GM12878 (cell line): ENCODE results near the gene PDIA5.

Experiments used
- CREB1 ChIP-seq: IDR thresholded peaks from 2 replicates; pipeline ENCODE4 v1.6.1; 2012; ENCODE audit warnings: low read depth, mild to moderate bottlenecking, inconsistent platforms
- ELK1 ChIP-seq: IDR thresholded peaks from 2 replicates; pipeline ENCODE4 v1.6.1; 2012; ENCODE audit warnings: low read depth, low read length, improper control_type of control experiment
- EZH2 ChIP-seq: IDR thresholded peaks from 2 replicates; pipeline ENCODE4 v1.6.1; 2012; ENCODE audit warnings: low read depth, mild to moderate bottlenecking, control low read depth, inconsistent platforms, low read length, borderline replicate concordance; ENCODE audit not compliant: control insufficient read depth
- GABPA ChIP-seq: IDR thresholded peaks from 2 replicates; pipeline ENCODE4 v1.6.1; 2014; ENCODE audit warnings: antibody characterized with exemption, low read depth, mild to moderate bottlenecking, inconsistent platforms
- MXI1 ChIP-seq: fragments of 150-350 bp; IDR thresholded peaks from 2 replicates; pipeline ENCODE4 v1.6.1; 2011; ENCODE audit warnings: low read depth, mild to moderate bottlenecking, inconsistent platforms, low read length, improper control_type of control experiment
- NFYB ChIP-seq: IDR thresholded peaks from 2 replicates; pipeline ENCODE4 v1.6.1; 2011; ENCODE audit warnings: low read depth, mild to moderate bottlenecking, low read length, improper control_type of control experiment, moderate library complexity; ENCODE audit not compliant: insufficient read depth
- NR2C2 ChIP-seq: IDR thresholded peaks from 2 replicates; pipeline ENCODE4 v1.6.1; 2011; ENCODE audit warnings: borderline replicate concordance, low read depth; ENCODE audit not compliant: control insufficient read depth, insufficient read length
- POLR2A ChIP-seq: IDR thresholded peaks from 2 replicates; pipeline ENCODE4 v1.6.1; 2011; ENCODE audit warnings: low read depth, mild to moderate bottlenecking, low read length
- RELB ChIP-seq: fragments of 450-650 bp; IDR thresholded peaks from 2 replicates; pipeline ENCODE4 v1.6.1; 2017; ENCODE audit warnings: low read depth, mild to moderate bottlenecking, moderate library complexity
- SP1 ChIP-seq: IDR thresholded peaks from one replicate; pipeline ENCODE4 v1.6.1; 2011; ENCODE audit warnings: low read depth, low read length
- TF ChIP-seq, protein P1 (sequence below), 3 experiments: IDR thresholded peaks in 2 of 3; conservative IDR thresholded peaks in 1 of 3; 2 replicates each; pipeline ENCODE4 v1.5.1; 2011; ENCODE audit warnings: low read depth in 3 of 3, low read length in 3 of 3, mild to moderate bottlenecking in 3 of 3, control low read depth in 2 of 3, moderate library complexity in 2 of 3, inconsistent platforms in 1 of 3, mixed read lengths in 1 of 3; ENCODE audit not compliant: control insufficient read depth in 2 of 3, insufficient read depth in 1 of 3; ENCODE audit errors: extremely low read depth in 1 of 3
- TF ChIP-seq, protein P2 (sequence below): fragments of 450-650 bp; IDR thresholded peaks from 2 replicates; pipeline ENCODE4 v1.6.1; 2016; ENCODE audit warnings: mild to moderate bottlenecking, moderate library complexity, borderline replicate concordance
- TF ChIP-seq, protein P3 (sequence below): fragments of 450-650 bp; IDR thresholded peaks from 2 replicates; pipeline ENCODE4 v1.6.1; 2017; ENCODE audit warnings: mild to moderate bottlenecking
- TF ChIP-seq, protein P4 (sequence below): IDR thresholded peaks from 2 replicates; pipeline ENCODE4 v1.6.1; 2011; ENCODE audit warnings: borderline replicate concordance, low read depth, mild to moderate bottlenecking, moderate library complexity, low read length; ENCODE audit not compliant: insufficient read depth, poor library complexity, severe bottlenecking

- TF ChIP-seq, protein P1, sequence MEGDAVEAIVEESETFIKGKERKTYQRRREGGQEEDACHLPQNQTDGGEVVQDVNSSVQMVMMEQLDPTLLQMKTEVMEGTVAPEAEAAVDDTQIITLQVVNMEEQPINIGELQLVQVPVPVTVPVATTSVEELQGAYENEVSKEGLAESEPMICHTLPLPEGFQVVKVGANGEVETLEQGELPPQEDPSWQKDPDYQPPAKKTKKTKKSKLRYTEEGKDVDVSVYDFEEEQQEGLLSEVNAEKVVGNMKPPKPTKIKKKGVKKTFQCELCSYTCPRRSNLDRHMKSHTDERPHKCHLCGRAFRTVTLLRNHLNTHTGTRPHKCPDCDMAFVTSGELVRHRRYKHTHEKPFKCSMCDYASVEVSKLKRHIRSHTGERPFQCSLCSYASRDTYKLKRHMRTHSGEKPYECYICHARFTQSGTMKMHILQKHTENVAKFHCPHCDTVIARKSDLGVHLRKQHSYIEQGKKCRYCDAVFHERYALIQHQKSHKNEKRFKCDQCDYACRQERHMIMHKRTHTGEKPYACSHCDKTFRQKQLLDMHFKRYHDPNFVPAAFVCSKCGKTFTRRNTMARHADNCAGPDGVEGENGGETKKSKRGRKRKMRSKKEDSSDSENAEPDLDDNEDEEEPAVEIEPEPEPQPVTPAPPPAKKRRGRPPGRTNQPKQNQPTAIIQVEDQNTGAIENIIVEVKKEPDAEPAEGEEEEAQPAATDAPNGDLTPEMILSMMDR (IDR thresholded peaks at IDR 0.05 in 2 of 3, conservative IDR thresholded peaks at IDR 0.05 in 1 of 3; ENCODE audit: control insufficient read depth in 2 of 3, extremely low read depth in 1 of 3, insufficient read depth in 1 of 3, low read depth in 3 of 3, low read length in 3 of 3), result no peak
- TF ChIP-seq, protein P2, sequence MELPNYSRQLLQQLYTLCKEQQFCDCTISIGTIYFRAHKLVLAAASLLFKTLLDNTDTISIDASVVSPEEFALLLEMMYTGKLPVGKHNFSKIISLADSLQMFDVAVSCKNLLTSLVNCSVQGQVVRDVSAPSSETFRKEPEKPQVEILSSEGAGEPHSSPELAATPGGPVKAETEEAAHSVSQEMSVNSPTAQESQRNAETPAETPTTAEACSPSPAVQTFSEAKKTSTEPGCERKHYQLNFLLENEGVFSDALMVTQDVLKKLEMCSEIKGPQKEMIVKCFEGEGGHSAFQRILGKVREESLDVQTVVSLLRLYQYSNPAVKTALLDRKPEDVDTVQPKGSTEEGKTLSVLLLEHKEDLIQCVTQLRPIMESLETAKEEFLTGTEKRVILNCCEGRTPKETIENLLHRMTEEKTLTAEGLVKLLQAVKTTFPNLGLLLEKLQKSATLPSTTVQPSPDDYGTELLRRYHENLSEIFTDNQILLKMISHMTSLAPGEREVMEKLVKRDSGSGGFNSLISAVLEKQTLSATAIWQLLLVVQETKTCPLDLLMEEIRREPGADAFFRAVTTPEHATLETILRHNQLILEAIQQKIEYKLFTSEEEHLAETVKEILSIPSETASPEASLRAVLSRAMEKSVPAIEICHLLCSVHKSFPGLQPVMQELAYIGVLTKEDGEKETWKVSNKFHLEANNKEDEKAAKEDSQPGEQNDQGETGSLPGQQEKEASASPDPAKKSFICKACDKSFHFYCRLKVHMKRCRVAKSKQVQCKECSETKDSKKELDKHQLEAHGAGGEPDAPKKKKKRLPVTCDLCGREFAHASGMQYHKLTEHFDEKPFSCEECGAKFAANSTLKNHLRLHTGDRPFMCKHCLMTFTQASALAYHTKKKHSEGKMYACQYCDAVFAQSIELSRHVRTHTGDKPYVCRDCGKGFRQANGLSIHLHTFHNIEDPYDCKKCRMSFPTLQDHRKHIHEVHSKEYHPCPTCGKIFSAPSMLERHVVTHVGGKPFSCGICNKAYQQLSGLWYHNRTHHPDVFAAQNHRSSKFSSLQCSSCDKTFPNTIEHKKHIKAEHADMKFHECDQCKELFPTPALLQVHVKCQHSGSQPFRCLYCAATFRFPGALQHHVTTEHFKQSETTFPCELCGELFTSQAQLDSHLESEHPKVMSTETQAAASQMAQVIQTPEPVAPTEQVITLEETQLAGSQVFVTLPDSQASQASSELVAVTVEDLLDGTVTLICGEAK, result no peak
- TF ChIP-seq, protein P3, sequence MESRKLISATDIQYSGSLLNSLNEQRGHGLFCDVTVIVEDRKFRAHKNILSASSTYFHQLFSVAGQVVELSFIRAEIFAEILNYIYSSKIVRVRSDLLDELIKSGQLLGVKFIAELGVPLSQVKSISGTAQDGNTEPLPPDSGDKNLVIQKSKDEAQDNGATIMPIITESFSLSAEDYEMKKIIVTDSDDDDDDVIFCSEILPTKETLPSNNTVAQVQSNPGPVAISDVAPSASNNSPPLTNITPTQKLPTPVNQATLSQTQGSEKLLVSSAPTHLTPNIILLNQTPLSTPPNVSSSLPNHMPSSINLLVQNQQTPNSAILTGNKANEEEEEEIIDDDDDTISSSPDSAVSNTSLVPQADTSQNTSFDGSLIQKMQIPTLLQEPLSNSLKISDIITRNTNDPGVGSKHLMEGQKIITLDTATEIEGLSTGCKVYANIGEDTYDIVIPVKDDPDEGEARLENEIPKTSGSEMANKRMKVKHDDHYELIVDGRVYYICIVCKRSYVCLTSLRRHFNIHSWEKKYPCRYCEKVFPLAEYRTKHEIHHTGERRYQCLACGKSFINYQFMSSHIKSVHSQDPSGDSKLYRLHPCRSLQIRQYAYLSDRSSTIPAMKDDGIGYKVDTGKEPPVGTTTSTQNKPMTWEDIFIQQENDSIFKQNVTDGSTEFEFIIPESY, result no peak
- TF ChIP-seq GABPA, result no peak
- no peak for TF ChIP-seq MXI1
- TF ChIP-seq NFYB, result no peak
- no peak for TF ChIP-seq POLR2A
- no peak for TF ChIP-seq ELK1
- no peak for TF ChIP-seq NR2C2
- no peak for TF ChIP-seq RELB
- TF ChIP-seq CREB1, result no peak
- TF ChIP-seq, protein P4, sequence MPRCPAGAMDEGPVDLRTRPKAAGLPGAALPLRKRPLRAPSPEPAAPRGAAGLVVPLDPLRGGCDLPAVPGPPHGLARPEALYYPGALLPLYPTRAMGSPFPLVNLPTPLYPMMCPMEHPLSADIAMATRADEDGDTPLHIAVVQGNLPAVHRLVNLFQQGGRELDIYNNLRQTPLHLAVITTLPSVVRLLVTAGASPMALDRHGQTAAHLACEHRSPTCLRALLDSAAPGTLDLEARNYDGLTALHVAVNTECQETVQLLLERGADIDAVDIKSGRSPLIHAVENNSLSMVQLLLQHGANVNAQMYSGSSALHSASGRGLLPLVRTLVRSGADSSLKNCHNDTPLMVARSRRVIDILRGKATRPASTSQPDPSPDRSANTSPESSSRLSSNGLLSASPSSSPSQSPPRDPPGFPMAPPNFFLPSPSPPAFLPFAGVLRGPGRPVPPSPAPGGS, result no peak
- TF ChIP-seq EZH2, result no peak
- no peak for TF ChIP-seq SP1
Observed at GRCh38 chr3:123093696-123094095, 26.9 kb downstream of the PDIA5 start.
